ENCODE data around the gene LIN28A. TPM values are rescaled to one million over a fixed set of nuclear protein-coding genes. Genes with fewer than 3 reads are reported as not detected.
"Not testable (repeated sequence)": the region's sequence is repeated elsewhere in the genome, so short reads cannot be mapped to it uniquely, and the experiment has no call there.

LIN28A gene
- total RNA-seq, 1 donor from 2014 or later, result 107 TPM

GRCh38 chr1:26376050-26376449 is 34.6 kb upstream of the LIN28A start:
- Mint-ChIP-seq H3K4me3 (ENCODE audit: unreplicated experiment) (no peak overlapping the region), H3K9me3 (ENCODE audit: unreplicated experiment) (no peaks in the 10 kb centered on the region), H3K27ac (ENCODE audit: unreplicated experiment) (no peak overlapping the region), H3K36me3 (ENCODE audit: low read depth, unreplicated experiment) (peaks cover under 1% of the 10 kb centered on the region), H3K4me1 (ENCODE audit: unreplicated experiment) (peaks cover 20% of the 10 kb centered on the region), H3K27me3 (ENCODE audit: unreplicated experiment) (peaks cover 1% of the 10 kb centered on the region)
- TF ChIP-seq CTCF (IDR thresholded peaks at IDR 0.05; ENCODE audit: unreplicated experiment), result no peak
- no peak for DNase-seq (ENCODE audit: low spot score)

GRCh38 chr1:26378088-26378878 is 32.3 kb upstream of the LIN28A start:
- peaks cover 20% of the 10 kb centered on the region for H3K4me1 Mint-ChIP-seq (ENCODE audit: unreplicated experiment)

GRCh38 chr1:26378879-26379251 is 31.8 kb upstream of the LIN28A start:
- H3K4me3 Mint-ChIP-seq (ENCODE audit: unreplicated experiment), result no peak overlapping the region

More at GRCh38 chr1:26378088-26378878, 32.3 kb upstream of the LIN28A start:
- no peaks in the 10 kb centered on the region for H3K36me3 Mint-ChIP-seq (ENCODE audit: low read depth, unreplicated experiment)
- H3K9me3 Mint-ChIP-seq (ENCODE audit: unreplicated experiment), result no peaks in the 10 kb centered on the region
- no peak overlapping the region for H3K27ac Mint-ChIP-seq (ENCODE audit: unreplicated experiment)
- H3K4me3 Mint-ChIP-seq (ENCODE audit: unreplicated experiment), result no peak overlapping the region
- no peak for TF ChIP-seq CTCF (IDR thresholded peaks at IDR 0.05; ENCODE audit: unreplicated experiment)
- H3K27me3 Mint-ChIP-seq (ENCODE audit: unreplicated experiment), result no peaks in the 10 kb centered on the region
- no peak for DNase-seq (ENCODE audit: low spot score)

GRCh38 chr1:26384076-26384475 is 26.5 kb upstream of the LIN28A start:
- no peaks in the 10 kb centered on the region for H3K27me3 Mint-ChIP-seq (ENCODE audit: unreplicated experiment)
- DNase-seq (ENCODE audit: low spot score), result no peak
- H3K9me3 Mint-ChIP-seq (ENCODE audit: unreplicated experiment), result no peaks in the 10 kb centered on the region
- H3K36me3 Mint-ChIP-seq (ENCODE audit: low read depth, unreplicated experiment), result no peaks in the 10 kb centered on the region
- no peak overlapping the region for H3K4me3 Mint-ChIP-seq (ENCODE audit: unreplicated experiment)
- H3K4me1 Mint-ChIP-seq (ENCODE audit: unreplicated experiment), result no peaks in the 10 kb centered on the region
- no peak overlapping the region for H3K27ac Mint-ChIP-seq (ENCODE audit: unreplicated experiment)
- TF ChIP-seq CTCF (IDR thresholded peaks at IDR 0.05; ENCODE audit: unreplicated experiment), result no peak

More at GRCh38 chr1:26378879-26379251, 31.8 kb upstream of the LIN28A start:
- Mint-ChIP-seq H3K4me1 (ENCODE audit: unreplicated experiment) (peaks cover 18% of the 10 kb centered on the region), H3K27ac (ENCODE audit: unreplicated experiment) (no peak overlapping the region), H3K9me3 (ENCODE audit: unreplicated experiment) (no peaks in the 10 kb centered on the region), H3K36me3 (ENCODE audit: low read depth, unreplicated experiment) (no peaks in the 10 kb centered on the region), H3K27me3 (ENCODE audit: unreplicated experiment) (no peaks in the 10 kb centered on the region)
- no peak for DNase-seq (ENCODE audit: low spot score)
- no peak for TF ChIP-seq CTCF (IDR thresholded peaks at IDR 0.05; ENCODE audit: unreplicated experiment)

- not testable (repeated sequence) for DNase-seq (ENCODE audit: low spot score); H3K27me3 Mint-ChIP-seq (ENCODE audit: unreplicated experiment); H3K4me1 Mint-ChIP-seq (ENCODE audit: unreplicated experiment); H3K27ac Mint-ChIP-seq (ENCODE audit: unreplicated experiment); H3K36me3 Mint-ChIP-seq (ENCODE audit: low read depth, unreplicated experiment); H3K9me3 Mint-ChIP-seq (ENCODE audit: unreplicated experiment); H3K4me3 Mint-ChIP-seq (ENCODE audit: unreplicated experiment)
Observed at GRCh38 chr1:26385063-26385462, 25.6 kb upstream of the LIN28A start.

All from endothelial cell (in vitro differentiated cells).